Measurements from ENCODE around the gene CLSTN2.

DNA sequence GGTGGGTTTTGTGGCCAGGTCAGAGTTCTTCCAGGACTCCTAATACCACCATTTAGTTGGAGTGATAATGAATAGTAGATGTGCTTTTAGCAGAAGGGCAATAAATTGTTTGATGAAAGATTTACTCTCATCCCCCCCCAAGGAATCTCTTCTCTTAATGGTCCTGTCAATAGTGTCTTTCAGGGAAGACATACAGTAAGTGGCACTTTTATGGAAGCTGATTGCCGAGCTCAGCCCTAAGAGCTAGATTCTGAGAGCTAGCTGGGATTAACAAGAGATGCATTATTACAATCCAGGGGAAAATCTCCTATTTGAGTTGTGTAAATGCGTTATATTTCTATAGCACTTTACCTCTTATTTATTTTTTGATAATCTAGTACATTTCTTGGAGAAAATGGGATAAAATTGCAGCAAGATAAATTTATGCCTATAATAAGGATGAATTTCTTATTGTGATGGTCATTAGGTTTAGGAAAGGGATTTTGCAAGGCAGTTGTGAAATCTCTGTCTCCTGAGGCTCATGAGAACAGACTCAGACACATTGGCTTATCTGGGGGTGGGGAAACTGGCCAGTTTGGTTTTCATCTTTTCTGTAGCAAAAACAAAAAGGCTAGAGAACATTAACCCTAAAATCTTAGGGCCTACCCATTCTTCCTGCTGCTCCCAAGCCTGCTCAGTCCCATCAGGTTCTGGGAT, 41.6 kb upstream of the CLSTN2 start:
- no peak for TF ChIP-seq EZH2 (optimal IDR thresholded peaks at IDR 0.05; ENCODE audit: low read depth, low read length)
- TF ChIP-seq, protein P1, sequence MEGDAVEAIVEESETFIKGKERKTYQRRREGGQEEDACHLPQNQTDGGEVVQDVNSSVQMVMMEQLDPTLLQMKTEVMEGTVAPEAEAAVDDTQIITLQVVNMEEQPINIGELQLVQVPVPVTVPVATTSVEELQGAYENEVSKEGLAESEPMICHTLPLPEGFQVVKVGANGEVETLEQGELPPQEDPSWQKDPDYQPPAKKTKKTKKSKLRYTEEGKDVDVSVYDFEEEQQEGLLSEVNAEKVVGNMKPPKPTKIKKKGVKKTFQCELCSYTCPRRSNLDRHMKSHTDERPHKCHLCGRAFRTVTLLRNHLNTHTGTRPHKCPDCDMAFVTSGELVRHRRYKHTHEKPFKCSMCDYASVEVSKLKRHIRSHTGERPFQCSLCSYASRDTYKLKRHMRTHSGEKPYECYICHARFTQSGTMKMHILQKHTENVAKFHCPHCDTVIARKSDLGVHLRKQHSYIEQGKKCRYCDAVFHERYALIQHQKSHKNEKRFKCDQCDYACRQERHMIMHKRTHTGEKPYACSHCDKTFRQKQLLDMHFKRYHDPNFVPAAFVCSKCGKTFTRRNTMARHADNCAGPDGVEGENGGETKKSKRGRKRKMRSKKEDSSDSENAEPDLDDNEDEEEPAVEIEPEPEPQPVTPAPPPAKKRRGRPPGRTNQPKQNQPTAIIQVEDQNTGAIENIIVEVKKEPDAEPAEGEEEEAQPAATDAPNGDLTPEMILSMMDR (IDR thresholded peaks at IDR 0.05; ENCODE audit: low read length): no peak

Measured in MM.1S (cell line).